Motor neuron (in vitro differentiated cells): Measurements from ENCODE around the gene PLXNA4. TPM values are rescaled to one million over a fixed set of nuclear protein-coding genes. Genes with fewer than 3 reads are reported as not detected.
A peak's percentile ranks its signal among the peaks of the same experiment; 100 is the strongest.
"Not testable (repeated sequence)": the region's sequence is repeated elsewhere in the genome, so short reads cannot be mapped to it uniquely, and the experiment has no call there.

ENCODE experiments used
- ATAC-seq, 8 experiments: fragments of 200-7000 bp; cut with Tn5 transposase; replicated peaks in 6 of 8; 2 replicates each; pipeline ENCODE4 v1.8.0; 2021; ENCODE audit warnings: mild to moderate bottlenecking in 8 of 8, moderate library complexity in 8 of 8
- H3K27ac ChIP-seq, 2 donors: fragments of 250-450 bp; sonication (Bioruptor Pico); 2 replicates each; pipeline ENCODE4 v1.9.0; 2021; ENCODE audit warnings: antibody characterized with exemption in 2 of 2, mild to moderate bottlenecking in 2 of 2, moderate library complexity in 1 of 2
- H3K4me1 ChIP-seq, 2 donors: fragments of 250-450 bp; sonication (Bioruptor Pico); replicated peaks in 1 of 2; 2 replicates each; pipeline ENCODE4 v1.6.1; 2021; ENCODE audit warnings: antibody characterized with exemption in 2 of 2, mild to moderate bottlenecking in 2 of 2, moderate library complexity in 1 of 2
- H3K4me3 ChIP-seq, 5 donors: fragments of 250-450 bp; sonication (Bioruptor Pico); 2 replicates each; pipeline ENCODE4 v1.9.0; 2021; ENCODE audit warnings: antibody characterized with exemption in 5 of 5, mild to moderate bottlenecking in 5 of 5, moderate library complexity in 4 of 5
- WGBS, 10 experiments: fragments of 450-650 bp; shearing (Covaris generic); methylation state at CpG; one replicate each; pipeline ENCODE4 v1.0.0; 2022; 5-methylcytosine and 5-hydroxymethylcytosine counted together
- in situ Hi-C, 9 experiments: fragments of 400-800 bp; cut with MboI; loops; one replicate each; pipeline ENCODE4 v1.15.0; 2021; ENCODE audit warnings: low sequenced_read_pairs in 9 of 9, low pct_unique_long_range_greater_than_20kb in 2 of 9; ENCODE audit not compliant: unreplicated experiment in 9 of 9
- total RNA-seq, 8 experiments: library from RNA; unstranded; fragments of 300-600 nt; gene quantifications; 2 replicates each; pipeline versions ENCODE4 v1.2.3 to v1.2.4, GENCODE V29; 2022

PLXNA4 gene
- total RNA-seq, 8 experiments from 2014 or later = 0.38 to 8.5 (median 2.6) TPM

GRCh38 chr7:132390705-132391104 lies 185.6 kb downstream of the PLXNA4 start:
- Histone ChIP-seq H3K4me1 (peaks cover 2 to 14% of the 10 kb centered on the region in 2 donors), H3K27ac (no peak overlapping the region), H3K4me3 (no peak overlapping the region)
- in situ Hi-C loops = no loop called here
- ATAC-seq = peak in 1 of 8 experiments; percentile 33
- 17 to 89% (median 69%) methylated on average over 1 to 3 of the region's 3 CpGs; no CpG with 5 or more reads in 4 of the 10 experiments for WGBS, 10 experiments

GRCh38 chr7:132390049-132390448 lies 186.2 kb downstream of the PLXNA4 start:
- H3K27ac ChIP-seq, H3K4me3 ChIP-seq, in situ Hi-C loops, ATAC-seq: not testable (repeated sequence)
- peaks cover 2 to 11% of the 10 kb centered on the region in 2 donors for H3K4me1 ChIP-seq
- WGBS, 10 experiments = 60% methylated on average over 1 of the region's 4 CpGs; no CpG with 5 or more reads in 9 of the 10 experiments

- in situ Hi-C loops = no loop called here
- 17 to 90% (median 57%) methylated on average over 1 of the region's 1 CpG; no CpG with 5 or more reads in 5 of the 10 experiments for WGBS, 10 experiments
- no peak for ATAC-seq
Measured at GRCh38 chr7:132388688-132389087, 187.6 kb downstream of the PLXNA4 start.

DNA sequence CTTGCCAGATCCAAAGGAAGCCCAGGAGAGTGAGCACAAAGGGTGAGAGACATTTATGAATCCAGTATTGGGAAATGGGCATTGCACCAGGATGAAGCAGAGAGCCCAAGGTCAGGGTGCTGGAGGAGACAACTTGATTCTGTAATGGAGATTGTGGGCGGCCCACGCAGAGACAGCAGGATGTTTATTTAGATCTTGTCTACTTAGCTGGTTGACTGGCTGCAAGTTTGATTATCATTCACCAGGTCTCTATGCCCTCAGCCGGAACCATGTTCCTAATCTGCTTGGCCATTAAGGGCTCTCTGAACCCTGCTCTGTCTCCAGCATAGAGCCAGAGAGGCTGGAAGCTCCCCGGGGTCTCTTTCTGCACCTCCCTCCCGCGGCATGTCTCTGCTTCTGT lies 188.7 kb downstream of the PLXNA4 start:
- H3K4me1 ChIP-seq = peaks cover 2 to 13% of the 10 kb centered on the region in 2 donors
- 79 to 89% (median 85%) methylated on average over 1 to 4 of the region's 6 CpGs; no CpG with 5 or more reads in 4 of the 10 experiments for WGBS, 10 experiments
- in situ Hi-C loops = no loop called here
- peak in 1 of 8 experiments; percentile 19 for ATAC-seq
- no peak overlapping the region for H3K4me3 ChIP-seq
- H3K27ac ChIP-seq = no peak overlapping the region

More at GRCh38 chr7:132388688-132389087, 187.6 kb downstream of the PLXNA4 start:
- Histone ChIP-seq H3K4me3 (no peak overlapping the region), H3K27ac (no peak overlapping the region), H3K4me1 (peaks cover 2 to 13% of the 10 kb centered on the region in 2 donors)

DNA sequence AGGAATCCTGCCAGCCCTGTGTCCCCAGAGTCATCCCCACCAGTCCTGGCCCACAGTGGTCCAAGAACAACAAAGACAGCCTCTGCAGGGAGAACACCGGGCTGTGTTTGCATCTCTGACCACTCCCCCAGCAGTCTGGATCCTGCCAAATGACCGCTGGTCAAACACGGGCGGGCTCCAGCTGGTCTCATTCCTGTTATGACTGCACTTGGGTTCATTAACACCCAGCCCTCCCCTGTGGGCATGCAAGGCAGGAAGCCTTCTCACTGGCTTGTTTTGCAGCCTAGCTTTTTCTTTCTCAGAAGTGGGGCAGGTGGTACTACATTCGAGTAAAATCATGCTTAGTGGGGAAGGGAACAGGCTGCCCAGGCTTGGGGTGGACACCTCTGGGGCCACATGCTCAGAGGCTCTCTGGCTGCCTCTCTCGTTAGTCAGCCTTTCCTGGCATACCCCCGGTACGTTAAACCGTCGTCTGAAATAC lies 190.0 kb downstream of the PLXNA4 start:
- in situ Hi-C loops = no loop called here
- peak; percentile 80 to 99 (median 98) for ATAC-seq
- no peak overlapping the region for H3K27ac ChIP-seq
- H3K4me1 ChIP-seq = peaks cover 2 to 22% of the 10 kb centered on the region in 2 donors
- H3K4me3 ChIP-seq = no peak overlapping the region
- WGBS, 10 experiments = 0 to 68% (median 21%) methylated on average over 1 to 6 of the region's 10 CpGs; no CpG with 5 or more reads in 5 of the 10 experiments

GRCh38 chr7:132383962-132384361 lies 192.3 kb downstream of the PLXNA4 start:
- H3K4me1 ChIP-seq = peaks cover 2 to 22% of the 10 kb centered on the region in 2 donors
- ATAC-seq = no peak
- H3K4me3 ChIP-seq = no peak overlapping the region
- 29 to 100% (median 78%) methylated on average over 1 to 2 of the region's 2 CpGs; no CpG with 5 or more reads in 3 of the 10 experiments for WGBS, 10 experiments
- no peak overlapping the region for H3K27ac ChIP-seq
- in situ Hi-C loops = no loop called here

DNA sequence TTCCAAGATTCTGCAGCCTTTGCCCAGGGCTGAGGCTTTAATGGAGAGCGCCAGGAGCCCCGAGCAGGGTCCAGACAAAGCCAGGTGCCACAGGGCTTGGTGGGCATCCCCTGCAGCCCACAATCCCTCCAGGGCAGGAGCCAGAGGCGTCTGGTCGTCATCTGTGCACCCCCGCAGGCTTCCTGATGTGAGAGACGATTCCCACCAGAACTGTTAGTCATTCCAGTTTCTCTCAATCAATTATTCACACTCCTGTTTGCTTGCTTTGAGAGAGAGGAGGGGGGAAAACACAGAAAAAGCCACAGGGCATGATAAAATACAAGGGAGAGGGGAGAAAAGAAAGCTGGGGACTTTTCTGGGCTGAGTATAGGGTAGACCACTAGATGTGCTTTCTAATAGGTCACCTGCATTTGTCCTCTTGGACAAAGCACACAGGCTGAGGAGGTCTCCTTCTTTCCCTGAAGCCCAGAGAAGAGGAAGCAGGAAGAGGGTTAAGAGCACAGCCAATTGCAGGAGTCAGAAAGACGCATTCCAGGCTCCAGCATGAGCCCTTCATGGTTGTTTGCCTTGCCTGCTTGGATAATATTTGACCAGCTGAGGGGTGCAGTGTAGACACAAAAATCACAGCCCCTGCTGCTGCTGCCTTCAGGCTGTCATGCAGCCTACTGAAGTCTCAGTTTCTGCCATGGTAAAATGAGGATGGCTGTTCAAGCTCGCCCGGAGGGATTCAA lies 194.4 kb downstream of the PLXNA4 start:
- H3K4me1 ChIP-seq = peaks cover 2 to 18% of the 10 kb centered on the region in 2 donors
- H3K27ac ChIP-seq = no peak overlapping the region
- in situ Hi-C loops = no loop called here
- peak in 5 of 8 experiments; percentile 8 to 60 (median 27) for ATAC-seq
- 13 to 100% (median 41%) methylated on average over 1 to 6 of the region's 9 CpGs; no CpG with 5 or more reads in 1 of the 10 experiments for WGBS, 10 experiments
- no peak overlapping the region for H3K4me3 ChIP-seq

- no peak overlapping the region for H3K4me3 ChIP-seq
- H3K27ac ChIP-seq = no peak overlapping the region
- WGBS, 10 experiments = 0 to 100% (median 22%) methylated on average over 1 to 2 of the region's 3 CpGs; no CpG with 5 or more reads in 6 of the 10 experiments
- peaks cover 0 to 15% of the 10 kb centered on the region in 2 donors for H3K4me1 ChIP-seq
- ATAC-seq = peak in 5 of 8 experiments; percentile 20 to 96 (median 67)
- in situ Hi-C loops = no loop called here
Measured at GRCh38 chr7:132380059-132380458, 196.2 kb downstream of the PLXNA4 start.

DNA sequence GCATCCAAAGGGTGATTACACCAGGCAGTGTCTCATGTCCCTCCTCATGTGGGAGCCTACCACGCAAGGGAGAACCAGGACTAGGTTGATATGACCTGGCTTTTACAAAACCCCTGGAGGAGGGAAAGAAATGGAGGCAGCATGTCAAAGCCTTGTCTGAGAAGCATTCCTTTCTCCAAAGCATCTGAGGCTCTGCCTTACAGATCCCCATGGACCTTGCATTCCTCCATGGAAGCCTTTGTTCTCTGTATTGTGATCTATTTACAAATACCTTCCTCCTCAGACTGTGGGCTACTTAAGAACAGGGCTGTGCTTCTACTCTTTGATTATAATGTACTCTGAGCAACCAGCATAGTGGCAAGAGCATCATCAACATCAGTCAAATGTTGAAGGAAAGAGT lies 197.0 kb downstream of the PLXNA4 start:
- in situ Hi-C loops = no loop called here
- no peak for ATAC-seq
- WGBS, 10 experiments = 0 to 100% (median 100%) methylated on average over 1 of the region's 1 CpG; no CpG with 5 or more reads in 7 of the 10 experiments
- Histone ChIP-seq H3K4me1 (peaks cover 0 to 9% of the 10 kb centered on the region in 2 donors), H3K4me3 (no peak overlapping the region), H3K27ac (no peak overlapping the region)

DNA sequence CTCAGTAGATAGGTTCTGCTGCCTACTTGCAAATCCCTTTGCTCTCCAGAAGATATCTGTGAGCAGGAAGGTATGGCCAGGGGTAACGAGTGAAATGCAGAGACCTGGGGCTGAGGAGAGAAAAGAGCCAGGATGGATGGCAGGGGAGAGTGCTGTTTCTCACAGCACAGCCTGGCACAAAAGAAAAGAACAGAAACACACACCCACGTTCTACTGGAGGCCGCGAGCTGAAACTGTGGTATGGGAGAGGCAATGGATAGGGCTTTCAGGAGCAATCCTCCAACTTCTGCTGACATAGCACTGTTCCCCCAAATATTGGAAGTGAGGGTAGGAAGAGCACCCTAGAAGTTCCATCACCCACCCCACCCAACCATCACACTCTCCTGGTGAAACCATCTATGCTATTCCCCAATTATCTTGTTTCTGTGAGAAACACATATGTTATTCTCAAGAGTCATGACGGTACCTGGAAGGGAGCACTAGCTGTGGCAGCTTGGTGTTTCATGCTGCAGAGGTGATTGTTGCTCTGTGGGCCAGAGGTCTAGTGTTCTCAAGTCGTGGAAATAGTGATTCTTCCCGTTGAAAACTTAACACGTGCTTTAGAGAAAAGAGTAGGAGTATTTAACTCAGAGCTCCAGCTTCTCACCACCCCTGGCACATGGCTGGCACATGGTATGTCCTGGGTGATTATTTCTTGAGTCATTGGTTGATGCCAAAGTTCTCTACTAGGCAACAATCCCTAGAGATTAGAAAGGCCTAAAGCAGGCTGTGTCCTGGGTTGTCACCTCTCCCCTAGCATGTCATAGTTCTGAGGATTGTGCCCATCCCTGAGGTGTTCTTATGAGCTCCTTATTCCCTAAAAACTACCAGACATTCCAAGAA lies 198.3 kb downstream of the PLXNA4 start:
- ATAC-seq = no peak
- Histone ChIP-seq H3K4me1 (peaks cover 0 to 9% of the 10 kb centered on the region in 2 donors), H3K27ac (no peak overlapping the region), H3K4me3 (no peak overlapping the region)
- in situ Hi-C loops = no loop called here
- WGBS, 10 experiments = 44 to 95% (median 80%) methylated on average over 1 to 7 of the region's 8 CpGs; no CpG with 5 or more reads in 3 of the 10 experiments

DNA sequence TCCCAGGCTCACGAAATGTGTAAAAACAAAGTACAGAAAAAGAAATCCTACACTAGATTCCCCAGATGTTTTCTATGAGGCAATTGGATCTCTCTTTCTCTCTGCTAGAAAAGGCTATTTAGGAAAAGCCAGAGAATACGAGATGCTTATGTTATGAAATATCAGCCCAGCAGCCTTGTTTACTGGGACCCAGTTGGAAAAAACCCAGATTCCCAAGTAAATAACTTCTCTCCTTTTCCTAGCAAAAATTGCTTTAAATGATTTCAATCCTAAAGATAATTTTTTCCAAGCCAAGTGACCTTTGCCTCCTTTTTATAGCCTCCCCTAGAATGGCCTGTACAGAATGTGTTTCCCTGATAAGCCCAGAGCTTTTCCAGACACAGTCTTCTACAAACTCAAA lies 199.3 kb downstream of the PLXNA4 start:
- in situ Hi-C loops = no loop called here
- peaks cover 0 to 5% of the 10 kb centered on the region in 2 donors for H3K4me1 ChIP-seq
- H3K27ac ChIP-seq = no peak overlapping the region
- ATAC-seq = no peak
- H3K4me3 ChIP-seq = no peak overlapping the region
- WGBS, 10 experiments = 8 to 100% (median 79%) methylated on average over 1 to 2 of the region's 2 CpGs; no CpG with 5 or more reads in 1 of the 10 experiments

DNA sequence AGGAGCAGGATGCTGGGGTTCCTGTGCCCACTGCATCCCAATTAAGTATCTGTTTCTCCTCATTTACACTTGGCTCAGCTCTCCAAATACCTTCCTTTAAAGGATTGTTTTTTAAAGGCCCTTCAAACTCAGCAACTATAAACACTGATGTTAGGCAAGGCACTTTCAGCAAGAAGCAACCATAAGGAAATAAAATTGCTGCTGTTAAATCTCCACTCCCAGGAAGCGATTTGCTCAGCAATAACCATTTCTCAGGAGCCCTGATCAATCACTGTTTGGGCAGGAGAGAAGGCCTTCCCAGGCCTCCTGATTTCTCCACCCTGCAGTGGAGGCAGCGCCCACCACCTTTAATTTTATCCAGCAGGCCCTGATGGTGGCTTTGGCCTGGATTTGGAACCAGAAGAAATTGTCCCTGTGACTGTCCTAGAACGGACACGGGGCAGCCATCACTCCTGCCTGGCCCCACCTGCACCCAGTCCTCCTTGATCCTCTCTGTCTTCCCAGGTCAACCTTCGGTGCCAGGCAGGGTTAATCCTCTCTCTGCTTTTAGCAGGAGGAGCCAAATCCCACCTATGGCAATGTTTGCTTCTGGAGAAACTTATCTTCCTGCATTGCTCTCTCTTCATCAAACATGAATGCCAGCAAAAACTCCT lies 199.8 kb downstream of the PLXNA4 start:
- H3K4me3 ChIP-seq = no peak overlapping the region
- peaks cover 0 to under 1% of the 10 kb centered on the region in 2 donors for H3K4me1 ChIP-seq
- no peak overlapping the region for H3K27ac ChIP-seq
- peak in 1 of 8 experiments; percentile 13 for ATAC-seq
- in situ Hi-C loops = no loop called here
- WGBS, 10 experiments = 0 to 92% (median 64%) methylated on average over 1 to 5 of the region's 5 CpGs; no CpG with 5 or more reads in 2 of the 10 experiments
